ENCODE measurements around the gene INTS6L. TPM values are rescaled to one million over a fixed set of nuclear protein-coding genes. Genes with fewer than 3 reads are reported as not detected.
A peak's percentile ranks its signal among the peaks of the same experiment; 100 is the strongest.

The INTS6L gene
- total RNA-seq, 1 experiment from 2014 or later = 31.1 TPM

DNA sequence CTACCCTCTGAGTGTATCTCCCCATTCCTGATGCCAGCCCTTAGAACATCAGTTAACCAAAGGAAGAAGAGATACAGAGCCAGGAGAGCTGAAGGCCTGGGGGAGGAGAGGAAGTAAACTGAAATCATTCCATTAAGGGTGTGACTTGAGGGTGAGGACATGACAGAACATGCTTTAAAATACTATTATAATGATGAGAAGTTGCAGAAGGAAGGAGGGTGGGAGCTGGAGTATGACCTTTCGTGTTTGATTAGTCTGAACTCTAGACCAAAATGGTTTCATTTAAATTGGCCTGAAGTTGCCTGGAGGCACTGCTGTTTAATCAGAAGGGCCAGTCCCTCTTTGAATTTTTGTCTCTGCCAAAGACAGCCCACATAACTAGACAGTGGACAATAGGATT, 11.4 kb downstream of the INTS6L start:
- Histone ChIP-seq H3K9ac (ENCODE audit: low read length) (no peak overlapping the region), H3K4me2 (ENCODE audit: low read depth, low read length, poor library complexity, severe bottlenecking) (no peak overlapping the region), H2AFZ (ENCODE audit: low read length) (no peak overlapping the region), H3K27ac (ENCODE audit: low read length) (no peak overlapping the region), H3K27me3 (ENCODE audit: low read length) (no peaks in the 10 kb centered on the region), H3K9me3 (ENCODE audit: low read length) (no peaks in the 10 kb centered on the region), H3K9me2 (replicated peaks; ENCODE audit: insufficient read depth, low read length) (no peaks in the 10 kb centered on the region), H3K79me2 (ENCODE audit: low read length) (peaks cover 68% of the 10 kb centered on the region), H3K36me3 (ENCODE audit: insufficient read depth, low read length) (no peaks in the 10 kb centered on the region), H4K20me1 (ENCODE audit: insufficient read depth, low read depth, low read length) (no peaks in the 10 kb centered on the region), H3K4me1 (ENCODE audit: low read length) (peaks cover 6% of the 10 kb centered on the region; the same call in 1 of the 2 replicates), H3K4me3 (ENCODE audit: low read length) (no peak overlapping the region)
- peak; percentile 14 for DNase-seq

DNA sequence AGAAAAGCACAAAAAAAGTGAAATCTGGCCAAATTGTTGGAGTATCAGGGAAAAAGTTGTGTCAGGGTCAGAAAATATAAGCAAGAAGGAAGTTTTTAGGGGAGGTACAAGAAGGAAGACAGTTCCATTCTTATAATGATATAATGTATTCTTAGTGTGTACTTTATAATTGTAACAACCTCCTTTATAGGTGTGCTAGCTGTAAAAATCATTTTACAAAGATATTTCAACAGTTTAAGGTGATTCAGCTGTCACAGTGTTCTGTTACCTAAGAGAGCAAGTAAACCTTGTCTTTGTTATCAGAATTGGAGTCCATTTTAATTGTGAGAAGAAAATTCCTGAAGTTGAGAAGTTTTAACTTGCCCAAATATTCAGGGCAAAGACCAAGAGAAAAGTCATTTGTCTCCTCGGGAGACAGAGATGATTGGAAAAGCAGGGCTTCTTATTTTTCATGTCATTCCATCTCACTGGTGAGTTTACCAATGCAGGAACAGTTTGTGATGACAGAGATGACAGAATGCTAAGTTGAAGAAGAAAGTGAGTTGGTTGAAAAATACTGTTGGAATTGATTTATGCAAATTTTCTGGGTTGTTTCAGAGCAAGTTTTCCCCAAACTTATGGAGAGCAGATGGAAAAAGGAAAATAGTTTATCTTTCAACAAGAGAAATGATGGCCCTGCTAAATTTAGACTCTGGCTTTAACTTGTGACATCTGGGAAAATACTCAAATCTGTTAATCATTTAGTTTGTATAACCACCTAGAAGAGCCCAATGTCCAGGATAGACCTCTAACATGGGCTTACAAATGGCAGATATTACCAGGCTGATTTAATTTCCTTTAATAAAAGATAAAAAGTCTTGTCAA, 14.8 kb downstream of the INTS6L start:
- Histone ChIP-seq H3K79me2 (ENCODE audit: low read length) (peaks cover 55% of the 10 kb centered on the region), H3K4me1 (ENCODE audit: low read length) (peaks cover 9% of the 10 kb centered on the region; the same call in 1 of the 2 replicates), H4K20me1 (ENCODE audit: insufficient read depth, low read depth, low read length) (no peaks in the 10 kb centered on the region), H3K9me3 (ENCODE audit: low read length) (no peaks in the 10 kb centered on the region), H3K4me2 (ENCODE audit: low read depth, low read length, poor library complexity, severe bottlenecking) (no peak overlapping the region), H2AFZ (ENCODE audit: low read length) (no peak overlapping the region), H3K27ac (ENCODE audit: low read length) (no peak overlapping the region), H3K36me3 (ENCODE audit: insufficient read depth, low read length) (no peaks in the 10 kb centered on the region), H3K9me2 (replicated peaks; ENCODE audit: insufficient read depth, low read length) (no peaks in the 10 kb centered on the region), H3K4me3 (ENCODE audit: low read length) (no peak overlapping the region), H3K27me3 (ENCODE audit: low read length) (no peaks in the 10 kb centered on the region), H3K9ac (ENCODE audit: low read length) (no peak overlapping the region)
- DNase-seq = peak; percentile 37

DNA sequence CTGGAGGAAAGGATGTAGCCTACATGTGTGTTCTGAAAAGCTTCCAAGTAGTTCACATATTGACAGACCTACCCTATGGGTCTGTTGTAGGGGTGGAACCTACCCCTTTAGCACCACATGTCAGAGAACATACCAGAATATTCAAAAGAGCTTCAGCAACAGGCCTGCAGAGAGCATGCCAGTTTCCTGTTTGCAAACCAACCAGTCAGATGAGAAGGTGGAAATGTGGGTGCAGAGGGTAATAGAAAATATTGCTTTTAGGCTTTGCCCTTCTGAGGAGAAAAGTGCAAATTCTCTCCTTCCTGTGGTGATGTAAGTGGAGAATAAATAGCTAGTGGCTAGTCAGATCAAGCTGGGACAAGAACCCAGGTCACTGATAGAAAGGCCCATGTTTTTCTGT, 16.4 kb downstream of the INTS6L start:
- no peak overlapping the region; the same call in 1 of the 2 replicates for H3K27ac ChIP-seq (ENCODE audit: low read length)
- no peaks in the 10 kb centered on the region for H3K9me2 ChIP-seq (replicated peaks; ENCODE audit: insufficient read depth, low read length)
- H3K4me2 ChIP-seq (ENCODE audit: low read depth, low read length, poor library complexity, severe bottlenecking) = no peak overlapping the region
- H3K79me2 ChIP-seq (ENCODE audit: low read length) = peaks cover 47% of the 10 kb centered on the region
- no peak overlapping the region for H3K9ac ChIP-seq (ENCODE audit: low read length)
- no peaks in the 10 kb centered on the region for H3K9me3 ChIP-seq (ENCODE audit: low read length)
- no peak overlapping the region for H3K4me3 ChIP-seq (ENCODE audit: low read length)
- DNase-seq = peak; percentile 41
- no peak overlapping the region for H2AFZ ChIP-seq (ENCODE audit: low read length)
- peaks cover 9% of the 10 kb centered on the region; the same call in 1 of the 2 replicates for H3K4me1 ChIP-seq (ENCODE audit: low read length)
- no peaks in the 10 kb centered on the region for H3K36me3 ChIP-seq (ENCODE audit: insufficient read depth, low read length)
- no peaks in the 10 kb centered on the region for H4K20me1 ChIP-seq (ENCODE audit: insufficient read depth, low read depth, low read length)
- H3K27me3 ChIP-seq (ENCODE audit: low read length) = no peaks in the 10 kb centered on the region

DNA sequence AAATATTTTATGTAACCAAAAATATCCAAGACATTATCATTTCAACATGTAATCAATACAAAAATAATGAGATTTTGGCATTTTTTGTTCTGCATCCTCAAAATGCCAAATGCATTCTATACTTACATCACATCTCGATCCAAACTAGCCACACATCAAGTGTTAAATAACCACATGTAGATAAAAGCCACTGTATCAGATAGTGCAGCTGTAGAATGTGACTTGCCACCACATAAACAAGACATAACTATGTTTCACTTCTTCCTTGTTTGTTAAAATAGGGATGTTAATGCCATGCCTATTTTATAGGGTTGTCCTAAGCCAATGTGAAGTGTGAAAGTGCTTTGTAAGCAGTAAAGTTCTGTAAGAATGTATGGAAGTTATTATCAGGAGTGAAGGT, 20.9 kb downstream of the INTS6L start:
- Histone ChIP-seq H3K9me2 (replicated peaks; ENCODE audit: insufficient read depth, low read length) (no peaks in the 10 kb centered on the region), H3K9ac (ENCODE audit: low read length) (no peak overlapping the region), H3K27ac (ENCODE audit: low read length) (no peak overlapping the region), H3K36me3 (ENCODE audit: insufficient read depth, low read length) (no peaks in the 10 kb centered on the region), H3K27me3 (ENCODE audit: low read length) (no peaks in the 10 kb centered on the region), H3K4me1 (ENCODE audit: low read length) (peaks cover 6% of the 10 kb centered on the region; the same call in 1 of the 2 replicates), H3K4me3 (ENCODE audit: low read length) (no peak overlapping the region), H4K20me1 (ENCODE audit: insufficient read depth, low read depth, low read length) (no peaks in the 10 kb centered on the region), H3K9me3 (ENCODE audit: low read length) (no peaks in the 10 kb centered on the region), H2AFZ (ENCODE audit: low read length) (no peak overlapping the region), H3K4me2 (ENCODE audit: low read depth, low read length, poor library complexity, severe bottlenecking) (no peak overlapping the region), H3K79me2 (ENCODE audit: low read length) (peaks cover 30% of the 10 kb centered on the region)
- no peak for DNase-seq

DNA sequence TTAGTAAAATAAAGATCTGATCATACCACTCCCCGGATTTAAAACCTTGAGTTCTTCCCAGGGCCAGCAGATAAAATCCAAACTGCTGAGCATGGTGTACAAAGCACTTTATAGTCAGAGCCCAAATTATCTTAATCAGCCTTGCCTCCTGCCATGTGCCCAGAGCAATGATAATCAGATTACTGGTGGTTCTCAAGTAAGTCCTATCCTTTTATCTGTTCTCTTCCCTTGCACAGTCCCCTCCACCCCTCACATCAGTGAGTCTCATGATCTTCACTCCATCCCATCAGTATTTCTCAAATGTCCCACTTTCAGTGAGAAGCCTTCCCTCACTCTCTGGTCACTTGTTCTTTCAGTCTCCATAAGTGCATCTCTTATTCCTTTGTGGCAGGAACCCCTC, 22.7 kb downstream of the INTS6L start:
- Histone ChIP-seq H3K27me3 (ENCODE audit: low read length) (no peaks in the 10 kb centered on the region), H2AFZ (ENCODE audit: low read length) (no peak overlapping the region), H3K4me2 (ENCODE audit: low read depth, low read length, poor library complexity, severe bottlenecking) (no peak overlapping the region), H3K27ac (ENCODE audit: low read length) (no peak overlapping the region), H3K36me3 (ENCODE audit: insufficient read depth, low read length) (0 out of 2 replicates have a peak, but pooled peaks cover 4% of the 10 kb centered on the region), H3K9ac (ENCODE audit: low read length) (no peak overlapping the region), H3K9me2 (replicated peaks; ENCODE audit: insufficient read depth, low read length) (no peaks in the 10 kb centered on the region), H3K4me3 (ENCODE audit: low read length) (no peak overlapping the region), H3K79me2 (ENCODE audit: low read length) (peaks cover 27% of the 10 kb centered on the region), H3K9me3 (ENCODE audit: low read length) (no peaks in the 10 kb centered on the region), H3K4me1 (ENCODE audit: low read length) (no peaks in the 10 kb centered on the region), H4K20me1 (ENCODE audit: insufficient read depth, low read depth, low read length) (no peaks in the 10 kb centered on the region)
- DNase-seq = no peak

DNA sequence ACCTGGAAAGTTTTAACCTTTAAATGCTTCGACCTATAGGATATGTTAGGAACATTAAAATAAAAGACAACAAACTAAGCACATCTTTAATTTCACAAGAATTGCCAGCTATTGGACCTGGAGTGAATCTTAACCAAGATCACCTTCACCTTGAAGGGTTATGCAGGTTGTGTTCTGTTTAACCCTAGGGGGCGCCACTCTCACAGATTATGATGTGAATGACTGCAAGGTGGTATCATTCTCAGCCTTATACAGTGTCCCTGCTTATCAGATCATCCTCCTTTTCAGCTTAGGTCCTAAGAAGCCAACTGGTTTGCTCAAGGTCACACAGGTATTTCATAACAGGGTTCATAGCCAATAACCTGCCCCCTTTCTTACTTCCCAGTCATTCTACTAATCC, 23.5 kb downstream of the INTS6L start:
- Histone ChIP-seq H3K36me3 (ENCODE audit: insufficient read depth, low read length) (0 out of 2 replicates have a peak, but pooled peaks cover 4% of the 10 kb centered on the region), H3K4me2 (ENCODE audit: low read depth, low read length, poor library complexity, severe bottlenecking) (no peak overlapping the region), H3K27me3 (ENCODE audit: low read length) (no peaks in the 10 kb centered on the region), H3K9me2 (replicated peaks; ENCODE audit: insufficient read depth, low read length) (no peaks in the 10 kb centered on the region), H3K4me1 (ENCODE audit: low read length) (no peaks in the 10 kb centered on the region), H3K9me3 (ENCODE audit: low read length) (no peaks in the 10 kb centered on the region), H4K20me1 (ENCODE audit: insufficient read depth, low read depth, low read length) (no peaks in the 10 kb centered on the region), H3K4me3 (ENCODE audit: low read length) (no peak overlapping the region), H3K9ac (ENCODE audit: low read length) (no peak overlapping the region), H3K27ac (ENCODE audit: low read length) (no peak overlapping the region), H2AFZ (ENCODE audit: low read length) (no peak overlapping the region), H3K79me2 (ENCODE audit: low read length) (peaks cover 23% of the 10 kb centered on the region)
- DNase-seq = peak; percentile 73

DNA sequence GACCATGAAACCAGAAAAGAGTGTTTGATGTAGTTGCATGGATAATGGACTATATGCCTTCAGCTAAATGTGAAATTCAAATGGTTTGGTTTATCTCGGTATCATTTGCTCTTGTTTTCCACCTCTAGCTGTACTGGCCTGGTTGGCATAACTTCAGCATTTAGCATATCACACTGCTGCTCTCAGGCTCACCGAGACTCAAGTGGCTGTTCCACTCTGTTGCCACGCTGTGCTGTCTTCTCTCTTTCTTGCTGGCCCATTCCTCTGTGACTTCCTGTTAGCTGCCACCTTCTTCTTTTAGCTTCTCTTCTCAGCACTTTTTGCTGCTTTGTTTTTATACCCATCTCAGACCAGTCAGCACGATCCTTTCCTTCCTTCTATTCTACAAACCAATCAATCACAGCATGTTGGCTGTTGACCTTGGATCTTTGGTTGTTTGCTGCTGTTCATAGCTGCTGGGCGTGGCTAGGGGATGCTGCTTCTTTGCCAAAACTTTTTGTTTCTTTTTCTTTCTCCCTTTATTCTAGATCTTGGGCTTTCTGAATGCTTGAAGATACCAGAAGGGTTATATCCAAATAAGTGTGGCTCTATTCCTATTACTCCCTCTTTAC, 24.0 kb downstream of the INTS6L start:
- Histone ChIP-seq H4K20me1 (ENCODE audit: insufficient read depth, low read depth, low read length) (no peaks in the 10 kb centered on the region), H3K4me3 (ENCODE audit: low read length) (no peak overlapping the region), H2AFZ (ENCODE audit: low read length) (no peak overlapping the region), H3K27ac (ENCODE audit: low read length) (no peak overlapping the region), H3K4me1 (ENCODE audit: low read length) (no peaks in the 10 kb centered on the region), H3K9ac (ENCODE audit: low read length) (no peak overlapping the region), H3K4me2 (ENCODE audit: low read depth, low read length, poor library complexity, severe bottlenecking) (no peak overlapping the region), H3K9me3 (ENCODE audit: low read length) (no peaks in the 10 kb centered on the region), H3K27me3 (ENCODE audit: low read length) (no peaks in the 10 kb centered on the region), H3K9me2 (replicated peaks; ENCODE audit: insufficient read depth, low read length) (no peaks in the 10 kb centered on the region), H3K36me3 (ENCODE audit: insufficient read depth, low read length) (0 out of 2 replicates have a peak, but pooled peaks cover 4% of the 10 kb centered on the region), H3K79me2 (ENCODE audit: low read length) (peaks cover 23% of the 10 kb centered on the region)
- peak; percentile 12 for DNase-seq

DNA sequence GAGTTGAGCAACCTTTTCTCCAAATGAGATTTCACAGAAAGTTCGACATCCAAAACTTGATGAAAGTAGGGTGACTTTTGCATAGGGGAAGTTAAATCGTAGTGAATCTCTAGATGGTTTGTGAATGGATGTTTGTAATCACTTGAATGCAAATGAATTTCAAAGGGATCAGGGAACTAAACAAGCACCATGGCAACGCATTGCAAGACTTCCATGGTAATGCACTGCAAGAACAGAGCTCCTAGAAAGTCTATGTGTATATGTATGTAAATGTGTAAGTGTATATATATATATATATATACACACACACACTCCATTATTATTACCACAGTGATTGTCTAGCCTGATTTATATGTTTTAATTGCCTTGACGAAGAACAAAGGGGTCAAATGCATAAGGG, 27.3 kb downstream of the INTS6L start:
- Histone ChIP-seq H3K79me2 (ENCODE audit: low read length) (peaks cover 6% of the 10 kb centered on the region; the same call in 1 of the 2 replicates), H3K27ac (ENCODE audit: low read length) (no peak overlapping the region), H3K4me2 (ENCODE audit: low read depth, low read length, poor library complexity, severe bottlenecking) (no peak overlapping the region), H3K27me3 (ENCODE audit: low read length) (no peaks in the 10 kb centered on the region), H3K36me3 (ENCODE audit: insufficient read depth, low read length) (peaks cover 7% of the 10 kb centered on the region; the same call in 1 of the 2 replicates), H3K9me3 (ENCODE audit: low read length) (no peaks in the 10 kb centered on the region), H3K9me2 (replicated peaks; ENCODE audit: insufficient read depth, low read length) (no peaks in the 10 kb centered on the region), H2AFZ (ENCODE audit: low read length) (no peak overlapping the region), H3K4me3 (ENCODE audit: low read length) (no peak overlapping the region), H3K9ac (ENCODE audit: low read length) (no peak overlapping the region), H3K4me1 (ENCODE audit: low read length) (no peaks in the 10 kb centered on the region), H4K20me1 (ENCODE audit: insufficient read depth, low read depth, low read length) (no peaks in the 10 kb centered on the region)
- DNase-seq = peak; percentile 2
